H1 (cell line): Measurements from ENCODE around the gene BLOC1S1. TPM values are rescaled to one million over a fixed set of nuclear protein-coding genes. Genes with fewer than 3 reads are reported as not detected.

Source experiments
- KDM5A ChIP-seq: fragments of 200-600 bp; IDR thresholded peaks from 2 replicates; pipeline ENCODE4 v1.7.1; 2012; ENCODE audit warnings: mild to moderate bottlenecking, low read length, inconsistent platforms, mixed read lengths
- SUZ12 ChIP-seq: fragments of 200-600 bp; sonication (generic); IDR thresholded peaks from 2 replicates; pipeline ENCODE4 v1.6.1; 2012; ENCODE audit warnings: mild to moderate bottlenecking, inconsistent platforms, low read length, moderate library complexity, mixed read lengths
- TBP ChIP-seq: IDR thresholded peaks from 2 replicates; pipeline ENCODE4 v1.6.1; 2011; ENCODE audit warnings: low read depth, low read length, improper control_type of control experiment
- TEAD4 ChIP-seq: IDR thresholded peaks from 2 replicates; pipeline ENCODE4 v1.6.1; 2012; ENCODE audit warnings: low read depth, low read length, inconsistent platforms, mixed read lengths
- polyA plus RNA-seq, 7 experiments: library from polyadenylated mRNA; depleted of rRNA in 3 of 7; stranded (reverse) in 5 of 7; unstranded in 2 of 7; fragments of >200 nt in 5 of 7; fragments of 200-250 nt in 2 of 7; gene quantifications; 1 replicate in 5 of 7; 2 replicates in 1 of 7; 4 replicates in 1 of 7; pipeline versions ENCODE4 v1.2.1 to v1.2.3, GENCODE V29; 2011 to 2013; ENCODE audit warnings: missing spikeins in 2 of 7, mixed read lengths in 2 of 7
- total RNA-seq: library from RNA; stranded (reverse); fragmentation: NEBNext Ultra II Directional; extraction: Animal tissue kit (Norgen Biotek cat#: 25700); gene quantifications from 2 replicates; pipeline ENCODE4 v1.2.1, GENCODE V29; 2021
- TF ChIP-seq, protein P1 (sequence below): fragments of 300-600 bp; sonication (generic); IDR thresholded peaks from 2 replicates; pipeline ENCODE4 v1.7.1; 2012; ENCODE audit warnings: low read length, moderate library complexity, mild to moderate bottlenecking, inconsistent platforms; ENCODE audit not compliant: insufficient replicate concordance

Gene BLOC1S1
- total and polyA plus RNA-seq, 2 of the 8 experiments (the other 6 are each of a cell fraction or from before 2014, with no cell fraction given): 91.1 to 185 TPM

DNA sequence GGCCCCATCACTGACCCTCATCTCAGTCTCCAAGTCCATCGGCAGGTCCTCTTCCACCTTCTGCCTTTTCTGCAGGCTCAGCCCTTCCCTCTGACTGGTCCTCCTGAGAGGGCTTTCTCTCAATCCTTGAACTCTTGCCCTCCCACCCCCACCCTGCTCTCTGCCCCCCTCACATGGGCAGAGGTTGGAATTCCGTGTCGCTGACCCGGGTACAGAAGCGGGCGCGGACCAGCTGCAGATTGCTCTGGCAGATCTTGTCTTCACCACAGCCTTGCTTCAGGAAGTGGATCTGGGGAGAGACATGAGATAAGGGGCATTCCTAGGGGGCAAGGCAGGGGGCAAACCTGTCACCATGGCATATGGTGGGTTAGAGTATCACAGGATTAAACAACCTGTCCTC is 20.5 kb upstream of the BLOC1S1 start (continued):
- TF ChIP-seq, protein P1, sequence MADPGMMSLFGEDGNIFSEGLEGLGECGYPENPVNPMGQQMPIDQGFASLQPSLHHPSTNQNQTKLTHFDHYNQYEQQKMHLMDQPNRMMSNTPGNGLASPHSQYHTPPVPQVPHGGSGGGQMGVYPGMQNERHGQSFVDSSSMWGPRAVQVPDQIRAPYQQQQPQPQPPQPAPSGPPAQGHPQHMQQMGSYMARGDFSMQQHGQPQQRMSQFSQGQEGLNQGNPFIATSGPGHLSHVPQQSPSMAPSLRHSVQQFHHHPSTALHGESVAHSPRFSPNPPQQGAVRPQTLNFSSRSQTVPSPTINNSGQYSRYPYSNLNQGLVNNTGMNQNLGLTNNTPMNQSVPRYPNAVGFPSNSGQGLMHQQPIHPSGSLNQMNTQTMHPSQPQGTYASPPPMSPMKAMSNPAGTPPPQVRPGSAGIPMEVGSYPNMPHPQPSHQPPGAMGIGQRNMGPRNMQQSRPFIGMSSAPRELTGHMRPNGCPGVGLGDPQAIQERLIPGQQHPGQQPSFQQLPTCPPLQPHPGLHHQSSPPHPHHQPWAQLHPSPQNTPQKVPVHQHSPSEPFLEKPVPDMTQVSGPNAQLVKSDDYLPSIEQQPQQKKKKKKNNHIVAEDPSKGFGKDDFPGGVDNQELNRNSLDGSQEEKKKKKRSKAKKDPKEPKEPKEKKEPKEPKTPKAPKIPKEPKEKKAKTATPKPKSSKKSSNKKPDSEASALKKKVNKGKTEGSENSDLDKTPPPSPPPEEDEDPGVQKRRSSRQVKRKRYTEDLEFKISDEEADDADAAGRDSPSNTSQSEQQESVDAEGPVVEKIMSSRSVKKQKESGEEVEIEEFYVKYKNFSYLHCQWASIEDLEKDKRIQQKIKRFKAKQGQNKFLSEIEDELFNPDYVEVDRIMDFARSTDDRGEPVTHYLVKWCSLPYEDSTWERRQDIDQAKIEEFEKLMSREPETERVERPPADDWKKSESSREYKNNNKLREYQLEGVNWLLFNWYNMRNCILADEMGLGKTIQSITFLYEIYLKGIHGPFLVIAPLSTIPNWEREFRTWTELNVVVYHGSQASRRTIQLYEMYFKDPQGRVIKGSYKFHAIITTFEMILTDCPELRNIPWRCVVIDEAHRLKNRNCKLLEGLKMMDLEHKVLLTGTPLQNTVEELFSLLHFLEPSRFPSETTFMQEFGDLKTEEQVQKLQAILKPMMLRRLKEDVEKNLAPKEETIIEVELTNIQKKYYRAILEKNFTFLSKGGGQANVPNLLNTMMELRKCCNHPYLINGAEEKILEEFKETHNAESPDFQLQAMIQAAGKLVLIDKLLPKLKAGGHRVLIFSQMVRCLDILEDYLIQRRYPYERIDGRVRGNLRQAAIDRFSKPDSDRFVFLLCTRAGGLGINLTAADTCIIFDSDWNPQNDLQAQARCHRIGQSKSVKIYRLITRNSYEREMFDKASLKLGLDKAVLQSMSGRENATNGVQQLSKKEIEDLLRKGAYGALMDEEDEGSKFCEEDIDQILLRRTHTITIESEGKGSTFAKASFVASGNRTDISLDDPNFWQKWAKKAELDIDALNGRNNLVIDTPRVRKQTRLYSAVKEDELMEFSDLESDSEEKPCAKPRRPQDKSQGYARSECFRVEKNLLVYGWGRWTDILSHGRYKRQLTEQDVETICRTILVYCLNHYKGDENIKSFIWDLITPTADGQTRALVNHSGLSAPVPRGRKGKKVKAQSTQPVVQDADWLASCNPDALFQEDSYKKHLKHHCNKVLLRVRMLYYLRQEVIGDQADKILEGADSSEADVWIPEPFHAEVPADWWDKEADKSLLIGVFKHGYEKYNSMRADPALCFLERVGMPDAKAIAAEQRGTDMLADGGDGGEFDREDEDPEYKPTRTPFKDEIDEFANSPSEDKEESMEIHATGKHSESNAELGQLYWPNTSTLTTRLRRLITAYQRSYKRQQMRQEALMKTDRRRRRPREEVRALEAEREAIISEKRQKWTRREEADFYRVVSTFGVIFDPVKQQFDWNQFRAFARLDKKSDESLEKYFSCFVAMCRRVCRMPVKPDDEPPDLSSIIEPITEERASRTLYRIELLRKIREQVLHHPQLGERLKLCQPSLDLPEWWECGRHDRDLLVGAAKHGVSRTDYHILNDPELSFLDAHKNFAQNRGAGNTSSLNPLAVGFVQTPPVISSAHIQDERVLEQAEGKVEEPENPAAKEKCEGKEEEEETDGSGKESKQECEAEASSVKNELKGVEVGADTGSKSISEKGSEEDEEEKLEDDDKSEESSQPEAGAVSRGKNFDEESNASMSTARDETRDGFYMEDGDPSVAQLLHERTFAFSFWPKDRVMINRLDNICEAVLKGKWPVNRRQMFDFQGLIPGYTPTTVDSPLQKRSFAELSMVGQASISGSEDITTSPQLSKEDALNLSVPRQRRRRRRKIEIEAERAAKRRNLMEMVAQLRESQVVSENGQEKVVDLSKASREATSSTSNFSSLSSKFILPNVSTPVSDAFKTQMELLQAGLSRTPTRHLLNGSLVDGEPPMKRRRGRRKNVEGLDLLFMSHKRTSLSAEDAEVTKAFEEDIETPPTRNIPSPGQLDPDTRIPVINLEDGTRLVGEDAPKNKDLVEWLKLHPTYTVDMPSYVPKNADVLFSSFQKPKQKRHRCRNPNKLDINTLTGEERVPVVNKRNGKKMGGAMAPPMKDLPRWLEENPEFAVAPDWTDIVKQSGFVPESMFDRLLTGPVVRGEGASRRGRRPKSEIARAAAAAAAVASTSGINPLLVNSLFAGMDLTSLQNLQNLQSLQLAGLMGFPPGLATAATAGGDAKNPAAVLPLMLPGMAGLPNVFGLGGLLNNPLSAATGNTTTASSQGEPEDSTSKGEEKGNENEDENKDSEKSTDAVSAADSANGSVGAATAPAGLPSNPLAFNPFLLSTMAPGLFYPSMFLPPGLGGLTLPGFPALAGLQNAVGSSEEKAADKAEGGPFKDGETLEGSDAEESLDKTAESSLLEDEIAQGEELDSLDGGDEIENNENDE: no peak
- no peak for TF ChIP-seq KDM5A
- TF ChIP-seq TBP: no peak
- TF ChIP-seq SUZ12: no peak
- TF ChIP-seq TEAD4: no peak
- TF ChIP-seq, all 59 proteins: peak for 0
